Neural progenitor cell (in vitro differentiated cells): ENCODE measurements around the gene GCSAM. TPM values are rescaled to one million over a fixed set of nuclear protein-coding genes. Genes with fewer than 3 reads are reported as not detected.

ENCODE experiments used
- DNase-seq: peaks from one replicate; pipeline ENCODE4 v3.0.0-alpha.2; 2016; ENCODE audit warnings: low spot score
- H2AFZ ChIP-seq: fragments of 200-600 bp; sonication (generic); replicated peaks from 2 replicates; pipeline ENCODE4 v1.6.1; 2016; ENCODE audit warnings: antibody characterized with exemption
- H3F3A ChIP-seq: fragments of 200-600 bp; sonication (generic); 2 replicates; pipeline ENCODE4 v1.6.1; 2016; ENCODE audit warnings: antibody characterized with exemption, low read depth
- H3K27ac ChIP-seq: fragments of 200-600 bp; sonication (generic); 2 replicates; pipeline ENCODE4 v1.5.1; 2016; ENCODE audit warnings: mild to moderate bottlenecking
- H3K27me3 ChIP-seq: fragments of 200-600 bp; sonication (generic); 2 replicates; pipeline ENCODE4 v1.6.1; 2016; ENCODE audit warnings: mild to moderate bottlenecking, moderate library complexity
- H3K36me3 ChIP-seq: fragments of 200-600 bp; sonication (generic); 2 replicates; pipeline ENCODE4 v1.5.1; 2016
- H3K4me1 ChIP-seq: fragments of 200-600 bp; sonication (generic); 2 replicates; pipeline ENCODE4 v1.6.1; 2016; ENCODE audit warnings: mixed run types
- H3K4me2 ChIP-seq: fragments of 200-600 bp; sonication (generic); 2 replicates; pipeline ENCODE4 v1.6.1; 2016
- H3K4me3 ChIP-seq: fragments of 200-600 bp; sonication (generic); 2 replicates; pipeline ENCODE4 v1.5.1; 2016
- H3K79me2 ChIP-seq: fragments of 200-600 bp; sonication (generic); 2 replicates; pipeline ENCODE4 v1.6.1; 2016; ENCODE audit warnings: low read depth
- H3K9ac ChIP-seq: fragments of 200-600 bp; sonication (generic); 2 replicates; pipeline ENCODE4 v1.6.1; 2016
- H3K9me3 ChIP-seq: fragments of 200-600 bp; sonication (generic); 2 replicates; pipeline ENCODE4 v1.5.1; 2016; ENCODE audit warnings: low read depth
- H4K20me1 ChIP-seq: fragments of 200-600 bp; sonication (generic); 2 replicates; pipeline ENCODE4 v1.6.1; 2016; ENCODE audit warnings: low read depth
- H3K27ac Mint-ChIP-seq: 3 replicates; pipeline ENCODE4 v1.8.0; 2021; ENCODE audit warnings: mixed read lengths
- H3K27me3 Mint-ChIP-seq: 2 replicates; pipeline ENCODE4 v1.8.0; 2022; ENCODE audit warnings: low read depth, mild to moderate bottlenecking, inconsistent platforms, moderate library complexity, mixed read lengths; ENCODE audit not compliant: insufficient read depth
- H3K36me3 Mint-ChIP-seq: 3 replicates; pipeline ENCODE4 v1.8.0; 2021; ENCODE audit warnings: mixed read lengths
- H3K4me1 Mint-ChIP-seq: 3 replicates; pipeline ENCODE4 v1.8.0; 2021; ENCODE audit warnings: mixed read lengths
- H3K4me3 Mint-ChIP-seq: 3 replicates; pipeline ENCODE4 v1.8.0; 2021; ENCODE audit warnings: mild to moderate bottlenecking, moderate library complexity, mixed read lengths
- H3K9me3 Mint-ChIP-seq: 3 replicates; pipeline ENCODE4 v1.8.0; 2020; ENCODE audit warnings: mixed read lengths
- EZH2 ChIP-seq: fragments of 200-600 bp; sonication (generic); IDR thresholded peaks from 2 replicates; pipeline ENCODE4 v1.6.1; 2017; ENCODE audit warnings: antibody characterized with exemption, mild to moderate bottlenecking, moderate library complexity
- EZH2phosphoT487 ChIP-seq: fragments of 200-600 bp; sonication (generic); IDR thresholded peaks from 2 replicates; pipeline ENCODE4 v1.6.1; 2017; ENCODE audit warnings: antibody characterized with exemption
- total RNA-seq: library from RNA; depleted of rRNA; stranded (reverse); fragments of >200 nt; gene quantifications from 2 replicates; pipeline ENCODE4 v1.2.3, GENCODE V29; 2015; ENCODE audit warnings: low replicate concordance
- TF ChIP-seq, protein P1 (sequence below): fragments of 200-600 bp; sonication (generic); IDR thresholded peaks from 2 replicates; pipeline ENCODE4 v1.5.1; 2017; ENCODE audit warnings: antibody characterized with exemption, mild to moderate bottlenecking

The GCSAM gene
- total RNA-seq, 1 donor from 2014 or later: not detected

DNA sequence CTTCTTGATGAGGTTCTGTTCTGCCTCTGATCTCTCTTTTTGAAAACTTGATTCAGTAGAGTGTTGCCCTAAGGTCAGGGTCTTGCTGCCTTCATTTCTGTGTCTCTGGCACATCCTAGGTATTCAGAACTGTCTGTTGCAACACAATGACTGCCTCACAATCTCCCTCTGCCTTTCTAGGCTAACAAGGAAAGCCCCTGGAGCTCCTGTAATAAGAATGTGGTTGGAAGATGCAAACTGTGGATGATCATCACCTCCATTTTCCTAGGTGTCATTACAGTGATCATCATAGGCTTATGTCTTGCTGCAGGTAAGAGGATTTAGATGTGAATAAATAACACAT, 39.9 kb downstream of the GCSAM start:
- no peak overlapping the region for H3K4me3 ChIP-seq
- DNase-seq: no peak
- peaks cover 12% of the 10 kb centered on the region for H3F3A ChIP-seq
- peaks cover 26% of the 10 kb centered on the region for H3K4me1 ChIP-seq
- Mint-ChIP-seq H3K4me3 (no peak overlapping the region), H3K4me1 (peaks cover 25% of the 10 kb centered on the region), H3K27ac (peak overlapping the region; percentile 31), H3K9me3 (peaks cover 2% of the 10 kb centered on the region), H3K27me3 (peaks cover 2% of the 10 kb centered on the region), H3K36me3 (peaks cover 3% of the 10 kb centered on the region)
- H3K27ac ChIP-seq: no peak overlapping the region
- no peaks in the 10 kb centered on the region for H4K20me1 ChIP-seq
- H3K9ac ChIP-seq: no peak overlapping the region
- H3K9me3 ChIP-seq: no peaks in the 10 kb centered on the region
- no peaks in the 10 kb centered on the region for H3K36me3 ChIP-seq
- H2AFZ ChIP-seq: peak overlapping the region; percentile 65
- H3K4me2 ChIP-seq: peak overlapping the region; percentile 25
- TF ChIP-seq, protein P1, sequence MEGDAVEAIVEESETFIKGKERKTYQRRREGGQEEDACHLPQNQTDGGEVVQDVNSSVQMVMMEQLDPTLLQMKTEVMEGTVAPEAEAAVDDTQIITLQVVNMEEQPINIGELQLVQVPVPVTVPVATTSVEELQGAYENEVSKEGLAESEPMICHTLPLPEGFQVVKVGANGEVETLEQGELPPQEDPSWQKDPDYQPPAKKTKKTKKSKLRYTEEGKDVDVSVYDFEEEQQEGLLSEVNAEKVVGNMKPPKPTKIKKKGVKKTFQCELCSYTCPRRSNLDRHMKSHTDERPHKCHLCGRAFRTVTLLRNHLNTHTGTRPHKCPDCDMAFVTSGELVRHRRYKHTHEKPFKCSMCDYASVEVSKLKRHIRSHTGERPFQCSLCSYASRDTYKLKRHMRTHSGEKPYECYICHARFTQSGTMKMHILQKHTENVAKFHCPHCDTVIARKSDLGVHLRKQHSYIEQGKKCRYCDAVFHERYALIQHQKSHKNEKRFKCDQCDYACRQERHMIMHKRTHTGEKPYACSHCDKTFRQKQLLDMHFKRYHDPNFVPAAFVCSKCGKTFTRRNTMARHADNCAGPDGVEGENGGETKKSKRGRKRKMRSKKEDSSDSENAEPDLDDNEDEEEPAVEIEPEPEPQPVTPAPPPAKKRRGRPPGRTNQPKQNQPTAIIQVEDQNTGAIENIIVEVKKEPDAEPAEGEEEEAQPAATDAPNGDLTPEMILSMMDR: no peak
- TF ChIP-seq EZH2 (no peak), EZH2phosphoT487 (no peak)
- no peaks in the 10 kb centered on the region for H3K79me2 ChIP-seq
- peaks cover 2% of the 10 kb centered on the region for H3K27me3 ChIP-seq

DNA sequence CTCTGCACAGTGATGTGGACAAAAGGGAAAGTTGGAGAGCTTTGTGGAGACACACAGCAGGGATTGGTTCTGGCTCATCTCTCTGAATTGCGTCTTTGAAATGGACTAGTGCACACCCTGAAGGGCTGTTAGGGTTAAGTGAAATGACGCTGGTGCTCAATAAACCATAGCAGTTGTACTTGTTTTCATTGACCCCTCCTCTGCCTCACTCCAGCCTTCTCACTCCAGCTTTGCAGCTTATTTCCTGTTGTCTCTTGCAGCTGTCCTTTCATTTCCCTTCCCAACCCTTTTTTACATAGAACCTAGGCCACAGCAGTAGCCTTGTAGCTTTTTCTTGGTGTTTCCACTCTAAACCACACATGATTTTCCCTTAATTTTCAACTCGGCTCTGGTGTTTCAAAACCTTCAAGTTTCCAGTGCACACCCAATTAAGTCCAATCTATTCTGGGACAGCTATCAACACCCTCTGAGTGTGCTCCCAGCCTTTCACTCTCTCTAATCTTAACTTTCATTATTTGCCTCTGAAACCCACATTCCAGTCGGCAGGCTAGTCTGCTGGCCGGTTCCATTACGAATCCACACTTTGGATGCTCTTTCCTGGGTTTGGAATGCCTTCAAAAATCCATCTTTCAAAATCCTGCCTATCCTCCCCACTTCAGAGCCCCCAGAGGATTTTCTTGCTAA, 40.4 kb downstream of the GCSAM start:
- Histone ChIP-seq H3K4me3 (no peak overlapping the region), H3K9ac (no peak overlapping the region), H3K4me1 (peaks cover 26% of the 10 kb centered on the region), H4K20me1 (no peaks in the 10 kb centered on the region), H3F3A (peaks cover 12% of the 10 kb centered on the region), H3K4me2 (peak overlapping the region; percentile 25), H3K27me3 (peaks cover 7% of the 10 kb centered on the region), H3K36me3 (no peaks in the 10 kb centered on the region), H3K27ac (no peak overlapping the region), H2AFZ (peak overlapping the region; percentile 65), H3K9me3 (no peaks in the 10 kb centered on the region), H3K79me2 (no peaks in the 10 kb centered on the region)
- H3K4me1 Mint-ChIP-seq: peaks cover 25% of the 10 kb centered on the region
- H3K27ac Mint-ChIP-seq: peak overlapping the region; percentile 67
- TF ChIP-seq EZH2 (no peak), EZH2phosphoT487 (no peak)
- TF ChIP-seq, protein P1: no peak
- H3K27me3 Mint-ChIP-seq: peaks cover 5% of the 10 kb centered on the region
- H3K9me3 Mint-ChIP-seq: peaks cover 2% of the 10 kb centered on the region
- H3K36me3 Mint-ChIP-seq: peaks cover 3% of the 10 kb centered on the region
- DNase-seq: peak; percentile 37
- no peak overlapping the region for H3K4me3 Mint-ChIP-seq

DNA sequence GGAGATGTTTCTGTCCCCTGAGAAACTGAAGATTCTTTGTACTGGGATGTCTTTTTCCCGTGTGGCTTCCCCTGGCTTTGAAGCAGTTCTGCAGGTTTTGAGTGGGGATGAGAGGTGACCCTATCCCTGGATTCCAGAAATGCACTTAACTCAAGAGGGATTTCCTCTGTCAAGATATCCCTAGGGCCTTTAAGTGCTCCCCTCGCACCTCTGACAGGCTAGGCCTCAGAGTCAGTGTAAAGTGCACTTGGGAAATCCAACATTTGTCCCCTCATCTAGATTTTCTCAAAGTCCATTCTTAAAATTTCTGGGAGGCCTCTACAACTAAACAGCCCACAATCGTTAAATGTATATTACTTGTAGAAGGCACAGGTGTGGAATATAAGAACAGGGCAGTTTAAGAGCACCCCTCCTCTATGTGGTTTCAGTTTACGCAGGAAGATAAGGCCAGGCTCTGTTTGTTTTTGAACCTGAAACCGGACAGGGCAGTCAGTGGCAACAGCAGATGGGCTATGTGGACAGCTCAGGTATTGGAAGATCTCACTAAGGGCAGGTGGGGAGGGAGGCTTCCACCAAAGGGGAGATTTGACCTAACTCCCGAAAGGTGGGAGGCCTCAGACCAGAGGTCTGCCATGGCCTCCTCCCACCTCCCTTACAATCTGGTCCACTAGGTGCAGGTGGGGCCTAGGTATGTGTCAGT, 42.0 kb downstream of the GCSAM start:
- no peak overlapping the region for H3K4me3 ChIP-seq
- H3K4me1 ChIP-seq: peaks cover 31% of the 10 kb centered on the region
- no peaks in the 10 kb centered on the region for H3K79me2 ChIP-seq
- peaks cover 17% of the 10 kb centered on the region for H3F3A ChIP-seq
- DNase-seq: no peak
- H3K9me3 Mint-ChIP-seq: peaks cover 2% of the 10 kb centered on the region
- H3K4me3 Mint-ChIP-seq: no peak overlapping the region
- H3K4me1 Mint-ChIP-seq: peaks cover 33% of the 10 kb centered on the region
- no peak overlapping the region for H3K27ac Mint-ChIP-seq
- H3K27me3 Mint-ChIP-seq: peaks cover 10% of the 10 kb centered on the region
- peaks cover 3% of the 10 kb centered on the region for H3K36me3 Mint-ChIP-seq
- H2AFZ ChIP-seq: no peak overlapping the region
- peaks cover 18% of the 10 kb centered on the region for H3K27me3 ChIP-seq
- H3K9ac ChIP-seq: no peak overlapping the region
- H3K36me3 ChIP-seq: no peaks in the 10 kb centered on the region
- H3K4me2 ChIP-seq: peak overlapping the region; percentile 19
- H4K20me1 ChIP-seq: no peaks in the 10 kb centered on the region
- no peak overlapping the region for H3K27ac ChIP-seq
- no peaks in the 10 kb centered on the region for H3K9me3 ChIP-seq
- no peak for TF ChIP-seq EZH2
- TF ChIP-seq EZH2phosphoT487: no peak
- TF ChIP-seq, protein P1: no peak
